Progenitor cell of endocrine pancreas (in vitro differentiated cells): ENCODE data around the gene RAI14. TPM values are rescaled to one million over a fixed set of nuclear protein-coding genes. Genes with fewer than 3 reads are reported as not detected.

Experiments used
- DNase-seq: peaks from one replicate; pipeline ENCODE4 v3.0.0; 2021; ENCODE audit warnings: low spot score; ENCODE audit not compliant: unreplicated experiment
- H3K27ac Mint-ChIP-seq: 2 replicates; pipeline ENCODE4 v1.8.0; 2021; ENCODE audit warnings: mild to moderate bottlenecking, moderate library complexity, mixed read lengths
- H3K27me3 Mint-ChIP-seq: 2 replicates; pipeline ENCODE4 v1.8.0; 2021; ENCODE audit warnings: mixed read lengths
- H3K36me3 Mint-ChIP-seq: 2 replicates; pipeline ENCODE4 v1.8.0; 2022; ENCODE audit warnings: mixed read lengths; ENCODE audit not compliant: insufficient read depth
- H3K4me1 Mint-ChIP-seq: 2 replicates; pipeline ENCODE4 v1.8.0; 2021; ENCODE audit warnings: low read depth, mixed read lengths
- H3K4me3 Mint-ChIP-seq: 2 replicates; pipeline ENCODE4 v1.8.0; 2021; ENCODE audit warnings: low read depth, mild to moderate bottlenecking, moderate library complexity, mixed read lengths
- H3K9me3 Mint-ChIP-seq: 2 replicates; pipeline ENCODE4 v1.8.0; 2021; ENCODE audit warnings: low read depth, mixed read lengths
- CTCF ChIP-seq: fragments of 200-600 bp; sonication (generic); IDR thresholded peaks from one replicate; pipeline ENCODE4 v1.5.0; 2021; ENCODE audit warnings: antibody characterized with exemption, mild to moderate bottlenecking; ENCODE audit not compliant: unreplicated experiment
- long read RNA-seq: library from polyadenylated mRNA; unstranded; transcript quantifications from one replicate; pipeline ENCODE4 v2.0.0, GENCODE V29; 2020
- total RNA-seq: library from RNA; stranded (reverse); gene quantifications from 2 replicates; pipeline ENCODE4 v1.2.1, GENCODE V29; 2021

The RAI14 gene
- 116 and 121 TPM in 2 replicates for total RNA-seq
- long read RNA-seq, full-length matches to known transcripts: 11 of 150 reads
- long read RNA-seq, partial matches to known transcripts: 123 of 150 reads
- long read RNA-seq, other reads (novel, unspliced or antisense): 16 of 150 reads

DNA sequence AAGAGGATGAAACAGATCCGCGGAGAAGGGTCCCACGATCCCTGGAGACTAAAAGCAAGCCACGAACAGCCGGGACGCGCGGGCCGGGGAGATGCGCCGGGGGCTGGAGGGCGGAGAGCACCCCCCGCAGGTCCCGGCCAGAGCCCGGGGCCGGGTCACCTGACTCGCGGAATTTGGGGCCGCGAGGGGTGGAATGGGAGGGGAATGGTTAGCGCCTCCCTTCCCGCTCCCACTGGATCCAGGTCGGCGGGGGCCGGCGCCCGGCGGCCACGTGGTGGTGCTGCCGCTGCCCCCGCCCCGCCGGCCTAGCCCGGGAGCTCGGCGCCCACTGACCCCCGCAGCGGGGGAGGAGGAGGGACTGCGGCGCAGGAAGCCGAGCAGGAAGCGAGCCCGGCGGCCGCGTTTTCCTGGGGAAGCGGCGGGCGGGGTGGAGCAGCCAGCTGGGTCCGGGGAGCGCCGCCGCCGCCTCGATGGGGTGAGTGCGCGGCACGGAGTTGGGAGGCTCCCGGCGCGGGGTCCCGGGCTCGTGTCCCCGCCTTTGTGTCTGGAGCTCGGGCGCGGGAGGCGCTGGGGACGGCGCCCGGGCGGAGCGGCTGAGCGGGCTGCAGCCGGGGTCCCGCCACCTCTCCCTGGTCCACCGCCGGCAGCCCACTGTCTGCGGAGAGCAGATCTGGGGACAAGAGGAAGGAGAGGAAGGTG lies at the start of gene RAI14:
TSS of gene RAI14 (plus strand) at position 328 of the 699 bp plus-strand sequence. CDS start 30,592 bp downstream, outside the sequence.
- H3K27me3 Mint-ChIP-seq: peaks cover 2% of the 10 kb centered on the region
- H3K4me3 Mint-ChIP-seq: peak within 1 kb of the TSS; percentile 87
- peak; percentile 67 for DNase-seq
- H3K36me3 Mint-ChIP-seq: peaks cover 5% of the 10 kb centered on the region
- peaks cover 22% of the 10 kb centered on the region for H3K4me1 Mint-ChIP-seq
- peak; percentile 26 for TF ChIP-seq CTCF
- H3K9me3 Mint-ChIP-seq: no peaks in the 10 kb centered on the region
- peak within 1 kb of the TSS; percentile 97 for H3K27ac Mint-ChIP-seq

GRCh38 chr5:34608368-34608767 lies 47.8 kb upstream of the RAI14 start:
- H3K9me3 Mint-ChIP-seq: no peaks in the 10 kb centered on the region
- DNase-seq: no peak
- H3K36me3 Mint-ChIP-seq: no peaks in the 10 kb centered on the region
- no peak for TF ChIP-seq CTCF
- peaks cover 7% of the 10 kb centered on the region for H3K4me1 Mint-ChIP-seq
- no peak overlapping the region for H3K4me3 Mint-ChIP-seq
- H3K27me3 Mint-ChIP-seq: peaks cover 3% of the 10 kb centered on the region
- no peak overlapping the region for H3K27ac Mint-ChIP-seq

DNA sequence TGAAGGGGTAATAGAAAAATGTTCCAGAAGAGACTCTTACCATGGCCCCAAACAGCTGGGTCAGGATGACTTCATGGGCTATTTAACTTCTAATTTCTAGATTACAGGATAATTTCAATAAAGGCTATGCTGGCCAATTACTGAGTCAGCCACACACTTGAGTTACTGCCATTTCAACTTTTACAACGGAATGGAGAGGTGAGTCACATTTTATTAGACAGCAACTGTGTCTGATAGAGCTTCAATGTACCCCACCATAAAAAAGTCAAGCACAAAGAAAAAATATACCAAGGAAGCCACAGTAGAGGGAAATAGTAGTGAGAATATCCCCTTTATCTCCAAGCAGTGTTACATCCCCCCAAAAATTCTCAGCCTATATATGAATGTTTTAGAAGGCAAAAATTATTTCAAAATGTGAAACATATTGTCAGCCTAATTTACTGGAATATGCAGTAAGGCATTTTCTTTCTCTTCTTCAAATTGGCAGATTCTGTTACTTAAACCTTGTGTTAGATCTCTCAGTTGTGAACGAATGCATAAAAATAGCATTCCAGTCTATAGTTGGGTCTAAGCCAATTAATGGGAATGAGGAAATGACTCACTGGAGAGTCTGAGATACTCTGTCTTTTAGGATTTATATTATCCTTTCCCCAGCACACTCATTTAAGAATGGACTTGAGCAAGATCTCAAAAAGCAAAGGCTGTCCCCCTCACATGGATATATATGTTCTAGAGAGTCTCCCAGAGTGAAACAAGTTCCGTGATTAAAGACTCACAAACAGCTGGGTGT lies 47.1 kb upstream of the RAI14 start:
- DNase-seq: no peak
- peaks cover 3% of the 10 kb centered on the region for H3K27me3 Mint-ChIP-seq
- H3K4me1 Mint-ChIP-seq: peaks cover 7% of the 10 kb centered on the region
- no peaks in the 10 kb centered on the region for H3K36me3 Mint-ChIP-seq
- no peak overlapping the region for H3K4me3 Mint-ChIP-seq
- TF ChIP-seq CTCF: no peak
- no peaks in the 10 kb centered on the region for H3K9me3 Mint-ChIP-seq
- no peak overlapping the region for H3K27ac Mint-ChIP-seq

GRCh38 chr5:34609951-34610441 lies 46.1 kb upstream of the RAI14 start:
- TF ChIP-seq CTCF: no peak
- Mint-ChIP-seq H3K27ac (peak overlapping the region; percentile 4), H3K36me3 (no peaks in the 10 kb centered on the region), H3K27me3 (peaks cover 3% of the 10 kb centered on the region), H3K9me3 (no peaks in the 10 kb centered on the region), H3K4me1 (peaks cover 7% of the 10 kb centered on the region), H3K4me3 (no peak overlapping the region)
- no peak for DNase-seq

DNA sequence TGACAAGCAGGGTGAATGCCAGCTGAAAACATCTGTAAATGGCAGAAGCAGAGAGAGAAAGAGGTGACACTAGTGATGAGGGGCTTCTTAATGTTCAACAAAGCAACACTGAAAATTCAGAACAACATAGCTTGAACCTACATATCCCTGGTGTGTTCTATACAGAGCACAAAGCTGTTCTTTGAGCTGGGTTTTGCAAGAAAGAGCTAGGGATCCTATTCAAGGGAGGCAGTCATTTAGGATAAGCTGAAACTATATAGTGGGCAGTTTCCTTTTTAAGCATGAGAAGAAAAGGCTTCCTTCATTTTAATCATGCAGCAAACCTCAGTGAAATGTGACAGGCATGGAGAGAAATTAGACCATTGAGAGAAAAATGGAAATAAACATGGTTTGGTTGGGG lies 45.6 kb upstream of the RAI14 start:
- Mint-ChIP-seq H3K4me1 (peaks cover 7% of the 10 kb centered on the region), H3K27me3 (peaks cover 3% of the 10 kb centered on the region), H3K4me3 (no peak overlapping the region), H3K9me3 (no peaks in the 10 kb centered on the region), H3K27ac (no peak overlapping the region), H3K36me3 (no peaks in the 10 kb centered on the region)
- no peak for TF ChIP-seq CTCF
- no peak for DNase-seq
